Heart left ventricle (tissue), 16 donors: ENCODE results near the gene WDR48. TPM values are rescaled to one million over a fixed set of nuclear protein-coding genes. Genes with fewer than 3 reads are reported as not detected.
A peak's percentile ranks its signal among the peaks of the same experiment; 100 is the strongest.

Experiments
- ATAC-seq, 4 donors: fragments of 200-7000 bp; cut with Tn5 transposase; one replicate each; pipeline ENCODE4 v1.9.1; 2020 to 2022; ENCODE audit warnings: moderate library complexity in 4 of 4, mild to moderate bottlenecking in 3 of 4, moderate number of reproducible peaks in 1 of 4
- DNase-seq, 5 donors: peaks; one replicate each; pipeline ENCODE4 v3.0.0-alpha.2; 2020
- H3K27ac ChIP-seq, 12 donors: fragments of 200-600 bp; sonication (generic) in 4 of 12; one replicate each; pipeline versions ENCODE4 v1.5.0 to v1.8.0; 2016 to 2022; ENCODE audit warnings: mild to moderate bottlenecking in 2 of 12
- H3K27me3 ChIP-seq, 9 donors: fragments of 200-600 bp; sonication (generic) in 2 of 9; one replicate each; pipeline versions ENCODE4 v1.5.1 to v1.8.0; 2016 to 2022; ENCODE audit warnings: mild to moderate bottlenecking in 3 of 9
- H3K36me3 ChIP-seq, 9 donors: fragments of 200-600 bp; sonication (generic) in 2 of 9; one replicate each; pipeline versions ENCODE4 v1.5.0 to v1.8.0; 2018 to 2022; ENCODE audit warnings: mild to moderate bottlenecking in 2 of 9
- H3K4me1 ChIP-seq, 12 donors: fragments of 200-600 bp; sonication (generic) in 4 of 12; one replicate each; pipeline versions ENCODE4 v1.5.0 to v1.8.0; 2016 to 2022; ENCODE audit warnings: mild to moderate bottlenecking in 3 of 12
- H3K4me3 ChIP-seq, 12 donors: fragments of 200-600 bp; sonication (generic) in 4 of 12; one replicate each; pipeline versions ENCODE4 v1.5.0 to v1.8.0; 2017 to 2022; ENCODE audit warnings: mild to moderate bottlenecking in 9 of 12, moderate library complexity in 4 of 12
- H3K9me3 ChIP-seq, 12 donors: fragments of 200-600 bp; sonication (generic) in 4 of 12; one replicate each; pipeline versions ENCODE4 v1.5.0 to v1.8.0; 2016 to 2022; ENCODE audit warnings: mild to moderate bottlenecking in 1 of 12
- POLR2A ChIP-seq, 2 donors: fragments of 450-650 bp; IDR thresholded peaks; one replicate each; pipeline ENCODE4 v1.6.1; 2017; ENCODE audit warnings: antibody characterized with exemption in 2 of 2, mild to moderate bottlenecking in 2 of 2, moderate library complexity in 2 of 2
- WGBS, 4 donors: extraction: QIAGEN DNeasy Blood & Tissue Kit in 2 of 4; methylation state at CpG; one replicate each; pipeline versions ENCODE4 v1.1.5 to v1.1.7; 2013 to 2018; 5-methylcytosine and 5-hydroxymethylcytosine counted together
- intact Hi-C, 10 donors: fragments of 100-400 bp; cut with DNase I; formaldehyde crosslinking; loops; one replicate each; pipeline versions ENCODE4 v1.11.1 to v1.14.2; 2022
- polyA plus RNA-seq, 2 donors: library from polyadenylated mRNA; stranded (reverse); fragments of 200-250 nt; gene quantifications; one replicate each; pipeline ENCODE4 v1.2.3, GENCODE V29; 2013
- total RNA-seq, 9 donors: library from RNA; depleted of rRNA in 2 of 9; stranded (reverse); fragments of >200 nt in 2 of 9; fragmentation: NEBNext Ultra II Directional in 3 of 9; extraction: Animal tissue kit (Norgen Biotek cat#: 25700) in 3 of 9; gene quantifications; one replicate each; pipeline versions ENCODE4 v1.1.0 to v1.2.4, GENCODE V29; 2016 to 2023
- TF ChIP-seq, protein P1 (sequence below), 12 donors: fragments of 200-600 bp; sonication (generic) in 4 of 12; IDR thresholded peaks; one replicate each; pipeline versions ENCODE4 v1.5.0 to v1.8.0; 2018 to 2022; ENCODE audit warnings: antibody characterized with exemption in 12 of 12, mild to moderate bottlenecking in 5 of 12
- donor health status: ischemic (EF 13 %, LVEDD 7.1; RV severe dilation, severe dysfunction).
- donor health status: healthy with polysubstance abuse.
- donor health status: DM: no; HTN: yes; CAD: no.
- donor health status: DM: no; HTN: no; CAD: no.
- donor health status: ischemic (EF 25% LVEDD 6.9; RV normal size, moderate dysfunction).
- donor health status: ischemic (EF 25% LVEDD 5.7; RV mildly dilated, moderate dysfunction).
- donor health status: healthy.
- donor health status: DM: yes; HTN: yes; CAD: no.
- donor health status: ischemic (EF 35%, LVEDD 5.7; RV mildly dilated, moderate dysfunction).
- donor health status: nonischemic (EF 11% LVEDD 7.7; RV severe dilation, severe dysfunction).
- donor health status: DM: yes; HTN: yes; CAD: no.
- donor health status: PGD.
- donor health status: ischemic (EF 29% LVEDD 5.4; RV normal size, mild dysfunction).
- donor health status: nonischemic (EF 23%, LVEDD 6.1; RV moderate dilation, normal function).

Gene WDR48
- total and polyA plus RNA-seq, 11 donors: 8.0 to 35.4 (median 22.5) TPM

DNA sequence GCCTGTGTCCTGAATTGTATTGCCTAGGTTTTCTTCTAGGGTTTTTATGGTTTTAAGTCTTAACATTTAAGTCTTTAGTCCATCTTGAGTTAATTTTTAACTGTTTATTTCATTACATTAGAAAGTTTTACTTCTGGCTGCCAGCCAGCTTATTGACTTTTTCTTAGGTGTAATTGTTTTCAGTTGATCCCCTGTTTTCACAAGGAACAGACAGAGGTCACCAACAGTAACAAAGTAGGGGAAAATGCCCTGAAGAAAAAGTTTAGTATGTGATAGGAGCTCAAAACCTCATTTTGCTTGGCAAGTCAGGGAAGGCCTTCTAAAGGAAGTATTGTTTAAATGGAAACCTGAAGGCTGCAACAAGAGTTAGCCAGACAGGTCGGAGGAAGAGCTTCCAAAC, 10.4 kb downstream of the WDR48 start:
- H3K27ac ChIP-seq: no peak overlapping the region
- peaks cover 0 to 30% (median 23%) of the 10 kb centered on the region in 9 donors for H3K36me3 ChIP-seq
- intact Hi-C loops: no loop called here
- H3K4me3 ChIP-seq: no peak overlapping the region
- ATAC-seq: no peak
- TF ChIP-seq, protein P1, sequence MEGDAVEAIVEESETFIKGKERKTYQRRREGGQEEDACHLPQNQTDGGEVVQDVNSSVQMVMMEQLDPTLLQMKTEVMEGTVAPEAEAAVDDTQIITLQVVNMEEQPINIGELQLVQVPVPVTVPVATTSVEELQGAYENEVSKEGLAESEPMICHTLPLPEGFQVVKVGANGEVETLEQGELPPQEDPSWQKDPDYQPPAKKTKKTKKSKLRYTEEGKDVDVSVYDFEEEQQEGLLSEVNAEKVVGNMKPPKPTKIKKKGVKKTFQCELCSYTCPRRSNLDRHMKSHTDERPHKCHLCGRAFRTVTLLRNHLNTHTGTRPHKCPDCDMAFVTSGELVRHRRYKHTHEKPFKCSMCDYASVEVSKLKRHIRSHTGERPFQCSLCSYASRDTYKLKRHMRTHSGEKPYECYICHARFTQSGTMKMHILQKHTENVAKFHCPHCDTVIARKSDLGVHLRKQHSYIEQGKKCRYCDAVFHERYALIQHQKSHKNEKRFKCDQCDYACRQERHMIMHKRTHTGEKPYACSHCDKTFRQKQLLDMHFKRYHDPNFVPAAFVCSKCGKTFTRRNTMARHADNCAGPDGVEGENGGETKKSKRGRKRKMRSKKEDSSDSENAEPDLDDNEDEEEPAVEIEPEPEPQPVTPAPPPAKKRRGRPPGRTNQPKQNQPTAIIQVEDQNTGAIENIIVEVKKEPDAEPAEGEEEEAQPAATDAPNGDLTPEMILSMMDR (IDR thresholded peaks at IDR 0.05): no peak
- TF ChIP-seq POLR2A (IDR thresholded peaks at IDR 0.05): no peak
- no peaks in the 10 kb centered on the region for H3K9me3 ChIP-seq
- no peaks in the 10 kb centered on the region for H3K27me3 ChIP-seq
- H3K4me1 ChIP-seq: peaks cover 0 to 9% (median 0%) of the 10 kb centered on the region in 12 donors
- DNase-seq: no peak
- WGBS, 4 donors: 80 to 91% (median 85%) methylated on average over 1 of the region's 1 CpG

DNA sequence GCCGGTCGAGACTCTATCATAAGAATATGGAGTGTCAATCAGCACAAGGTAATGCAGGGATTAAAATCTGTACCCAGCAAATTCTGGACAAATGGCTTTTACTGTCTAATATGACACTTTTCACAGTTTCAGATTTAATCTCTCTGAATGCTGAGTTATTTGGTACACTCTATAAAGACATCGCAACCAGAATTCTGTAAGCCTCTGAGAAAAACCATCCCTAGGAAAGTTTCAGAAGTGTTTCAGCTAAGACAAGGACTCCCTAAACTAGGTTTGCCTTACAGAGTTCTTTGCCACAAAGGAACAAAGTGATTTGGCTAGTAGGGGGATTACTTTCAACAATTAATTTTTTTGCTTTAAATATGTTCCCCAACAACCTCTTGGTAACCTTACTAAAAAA, 11.3 kb downstream of the WDR48 start:
- intact Hi-C loops: no loop called here
- H3K36me3 ChIP-seq: peaks cover 0 to 40% (median 32%) of the 10 kb centered on the region in 9 donors
- no peaks in the 10 kb centered on the region for H3K27me3 ChIP-seq
- TF ChIP-seq, protein P1 (IDR thresholded peaks at IDR 0.05): no peak
- TF ChIP-seq POLR2A (IDR thresholded peaks at IDR 0.05): no peak
- ATAC-seq (no peak), DNase-seq (no peak)
- no peaks in the 10 kb centered on the region for H3K9me3 ChIP-seq
- peaks cover 0 to 9% (median 0%) of the 10 kb centered on the region in 12 donors for H3K4me1 ChIP-seq
- WGBS, 4 donors: 91 to 94% (median 92%) methylated on average over 3 of the region's 3 CpGs
- H3K4me3 ChIP-seq: no peak overlapping the region
- H3K27ac ChIP-seq: no peak overlapping the region

DNA sequence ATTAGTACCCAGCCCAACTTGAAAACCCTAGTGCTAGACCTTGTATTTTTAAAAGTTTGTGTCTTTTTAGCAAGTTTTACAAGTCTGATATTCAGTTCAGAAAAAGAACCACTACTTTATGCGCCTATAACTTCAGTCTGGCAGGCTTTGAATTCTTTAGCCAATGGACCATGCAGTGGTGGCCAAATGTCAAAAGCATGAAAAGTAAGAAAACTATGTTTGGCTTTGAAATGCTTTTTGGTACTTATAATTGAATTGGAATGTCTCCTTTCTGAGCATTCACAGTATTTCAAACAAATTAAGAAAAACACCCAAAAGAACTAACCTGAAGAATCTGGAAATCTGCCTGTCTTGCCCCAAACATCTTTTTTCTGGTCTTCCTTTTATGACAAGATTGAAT, 12.8 kb downstream of the WDR48 start:
- DNase-seq: no peak
- Histone ChIP-seq H3K27me3 (no peaks in the 10 kb centered on the region), H3K36me3 (peaks cover 0 to 55% (median 47%) of the 10 kb centered on the region in 9 donors), H3K4me1 (peaks cover 0 to 7% (median 0%) of the 10 kb centered on the region in 12 donors), H3K9me3 (no peaks in the 10 kb centered on the region), H3K27ac (no peak overlapping the region), H3K4me3 (no peak overlapping the region)
- intact Hi-C loops: no loop called here
- ATAC-seq: no peak
- TF ChIP-seq POLR2A (IDR thresholded peaks at IDR 0.05): no peak
- TF ChIP-seq, protein P1 (IDR thresholded peaks at IDR 0.05): no peak
- WGBS, 4 donors: 92 to 100% (median 97%) methylated on average over 1 of the region's 1 CpG

DNA sequence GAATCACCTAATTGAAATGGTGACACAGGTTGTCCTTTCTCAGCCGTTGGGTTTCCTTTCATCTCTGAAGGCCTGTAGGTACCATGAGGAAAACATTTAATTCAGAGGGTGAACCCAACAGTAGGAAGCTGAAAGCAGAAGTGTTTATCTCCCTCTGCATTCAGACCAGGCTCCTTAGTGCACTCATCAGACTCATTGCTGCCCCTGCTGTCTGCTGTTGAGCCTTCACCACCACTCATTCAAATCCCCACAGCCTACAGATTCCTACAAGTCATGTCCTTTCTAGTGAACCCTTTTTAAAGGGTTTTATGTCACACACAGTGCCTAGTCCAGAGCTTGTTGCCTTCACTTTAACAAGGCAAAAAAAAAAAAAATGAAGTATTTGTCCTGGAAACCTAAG, 13.4 kb downstream of the WDR48 start:
- WGBS, 4 donors: 23 to 53% (median 26%) methylated on average over 1 of the region's 1 CpG
- no peak overlapping the region for H3K27ac ChIP-seq
- TF ChIP-seq POLR2A (IDR thresholded peaks at IDR 0.05): no peak
- TF ChIP-seq, protein P1 (IDR thresholded peaks at IDR 0.05): peak in 7 of 12 donors; percentile 15 to 36 (median 18)
- peak in 2 of 4 donors; percentile 60 to 69 for ATAC-seq
- intact Hi-C loops: no loop called here
- no peak for DNase-seq
- H3K4me1 ChIP-seq: peaks cover 0 to 7% (median 0%) of the 10 kb centered on the region in 12 donors
- peaks cover 0 to 61% (median 53%) of the 10 kb centered on the region in 9 donors for H3K36me3 ChIP-seq
- no peak overlapping the region for H3K4me3 ChIP-seq
- H3K27me3 ChIP-seq: no peaks in the 10 kb centered on the region
- no peaks in the 10 kb centered on the region for H3K9me3 ChIP-seq
